GM21717 (cell line): ENCODE data around the gene ENTPD1.
"Not testable (repeated sequence)": the region's sequence is repeated elsewhere in the genome, so short reads cannot be mapped to it uniquely, and the experiment has no call there.

Source experiments
- ATAC-seq: cut with Tn5 transposase; IDR thresholded peaks from one replicate; pipeline ENCODE4 v1.9.1; 2021; ENCODE audit warnings: mild to moderate bottlenecking, moderate library complexity; ENCODE audit not compliant: unreplicated experiment

The ENTPD1 gene

DNA sequence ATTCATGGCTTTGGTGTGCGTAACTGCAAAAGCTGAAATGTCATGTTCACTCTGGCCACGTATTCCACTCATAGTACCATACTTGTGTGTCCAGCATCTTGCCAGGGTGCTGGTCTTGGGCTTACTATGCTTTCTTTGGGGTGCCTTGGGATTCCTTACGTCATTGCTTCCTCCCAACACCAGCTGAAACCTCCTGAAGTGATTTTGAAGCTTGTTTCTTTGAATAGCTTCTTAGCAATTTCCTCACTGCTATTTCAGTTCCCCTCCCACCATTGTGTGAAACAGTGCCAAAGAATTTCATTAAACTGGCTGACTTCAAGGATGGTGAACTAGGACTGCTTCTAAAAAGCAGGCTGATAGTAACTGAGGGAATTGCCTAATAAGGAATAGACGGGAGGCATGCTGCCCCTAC is 36.9 kb downstream of the ENTPD1 start:
- no peak for ATAC-seq

DNA sequence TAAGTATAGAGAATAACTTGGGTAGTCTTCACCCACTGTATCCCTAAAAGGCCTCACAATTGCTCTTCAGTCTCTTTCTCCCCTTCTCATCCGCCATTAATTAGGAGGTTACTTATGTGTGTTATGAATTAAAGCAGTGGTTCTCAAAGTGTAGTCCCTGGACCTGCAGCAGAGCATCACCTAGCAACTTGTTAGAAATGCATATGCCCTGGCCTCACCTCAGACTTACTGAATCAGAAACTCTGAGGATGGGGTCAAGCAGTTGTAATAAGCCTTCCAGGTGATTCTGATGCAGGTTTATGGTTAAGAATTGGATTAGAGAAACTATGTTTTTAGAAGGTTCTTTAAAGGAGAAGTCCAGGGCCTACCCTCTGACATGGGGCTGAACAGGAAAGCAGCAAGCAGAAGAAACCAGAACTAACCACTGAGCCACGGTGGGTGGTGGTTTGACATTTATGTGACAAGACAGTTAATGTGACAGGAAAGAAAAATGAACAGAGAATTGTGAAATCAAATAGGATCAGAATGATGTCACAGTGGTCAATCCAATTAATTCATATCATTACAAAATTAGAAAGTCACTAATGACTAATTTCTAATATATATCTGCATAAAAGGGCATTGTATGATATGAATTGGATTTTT is 37.6 kb downstream of the ENTPD1 start:
- ATAC-seq, result peak; percentile 42

DNA sequence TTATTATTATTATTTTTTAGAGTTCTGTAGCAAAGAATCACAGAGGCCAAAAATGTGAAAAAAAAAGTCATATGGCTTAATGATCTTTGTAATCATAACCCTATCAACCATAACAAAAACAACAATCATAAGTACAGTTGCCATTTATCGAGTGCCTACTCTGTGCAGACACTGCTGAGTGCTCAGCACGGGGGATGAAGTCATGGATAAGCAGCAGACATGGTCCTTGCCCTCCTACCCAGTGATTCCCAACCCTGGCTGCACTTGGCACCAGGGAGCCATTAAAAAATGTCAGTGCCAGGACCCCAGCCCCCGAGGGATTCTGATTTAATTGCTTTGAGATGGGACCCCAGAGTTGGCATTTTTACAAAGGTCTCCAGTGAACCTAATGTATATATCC is 38.2 kb downstream of the ENTPD1 start:
- no peak for ATAC-seq

DNA sequence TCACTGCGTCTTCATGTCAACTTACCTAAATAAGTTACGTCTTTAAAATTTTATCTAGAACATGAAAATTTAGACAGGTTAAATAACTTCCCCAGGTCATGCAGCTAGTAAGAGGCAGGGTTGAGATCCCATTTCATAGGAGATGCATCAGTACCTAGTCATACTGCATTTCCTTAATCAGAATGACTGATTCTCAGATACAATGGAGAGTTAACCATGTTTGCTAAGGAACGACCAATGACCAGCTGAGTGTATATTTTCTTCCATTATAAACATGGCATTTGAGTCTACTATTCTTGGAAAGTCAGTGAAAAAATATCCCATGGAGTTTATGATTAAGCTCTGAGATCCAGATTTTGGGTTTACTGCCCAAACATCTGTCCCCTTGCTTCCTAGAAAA is 39.6 kb downstream of the ENTPD1 start:
- ATAC-seq, result no peak

DNA sequence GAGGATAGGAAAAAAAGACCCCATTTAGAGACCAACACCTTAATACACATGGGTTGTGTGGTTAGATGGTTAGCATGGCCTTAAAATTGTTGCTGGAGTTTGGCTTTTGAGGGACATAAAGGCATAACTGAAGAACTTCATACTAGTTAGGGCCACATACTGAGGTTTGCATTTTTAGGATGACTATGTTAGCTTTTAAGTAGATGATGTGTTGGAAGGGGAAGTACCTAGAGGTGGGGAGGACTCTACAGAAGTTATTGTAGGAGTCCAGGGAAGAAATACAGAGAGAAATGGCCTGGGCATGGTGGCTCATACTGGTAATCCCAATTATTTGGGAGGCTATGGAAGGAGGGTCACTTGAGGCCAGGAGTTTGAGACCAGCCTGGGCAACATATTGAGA is 40.5 kb downstream of the ENTPD1 start:
- ATAC-seq, result no peak

DNA sequence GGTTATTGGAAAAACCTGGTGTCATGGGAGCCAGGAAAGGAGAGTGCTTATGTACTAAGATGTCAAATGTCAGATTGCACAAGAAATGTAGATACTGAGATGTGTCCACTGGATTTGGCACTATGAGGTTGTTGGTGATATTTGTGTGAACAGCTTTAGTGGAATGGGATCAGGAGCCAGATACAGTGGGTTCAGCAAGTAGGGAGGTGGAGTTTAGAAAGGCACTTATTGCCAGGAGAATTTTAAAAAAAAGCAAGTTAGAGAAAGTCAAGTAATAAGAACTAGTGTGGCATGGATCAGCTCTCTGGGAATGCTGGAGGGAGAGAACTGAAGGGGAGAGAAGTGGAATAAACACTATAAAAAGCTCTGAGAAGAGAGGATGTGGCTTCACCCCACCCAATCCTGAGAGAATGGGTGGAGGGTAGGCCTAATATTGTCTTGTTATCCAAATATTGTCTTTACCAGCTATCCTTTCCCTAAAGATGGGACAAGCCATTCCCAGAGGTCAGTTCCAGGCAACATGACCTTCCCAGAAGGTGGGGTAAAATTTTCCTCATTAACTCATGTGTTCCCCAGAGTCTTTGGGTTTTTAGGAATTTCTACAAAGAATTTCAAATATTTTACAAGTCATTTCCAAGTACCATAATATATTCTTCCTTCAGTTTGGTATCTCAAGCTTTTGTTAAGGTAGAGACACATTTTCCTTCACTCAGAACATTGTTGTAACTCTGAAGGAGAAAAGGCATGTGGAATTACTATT is 42.3 kb downstream of the ENTPD1 start:
- ATAC-seq, result no peak

DNA sequence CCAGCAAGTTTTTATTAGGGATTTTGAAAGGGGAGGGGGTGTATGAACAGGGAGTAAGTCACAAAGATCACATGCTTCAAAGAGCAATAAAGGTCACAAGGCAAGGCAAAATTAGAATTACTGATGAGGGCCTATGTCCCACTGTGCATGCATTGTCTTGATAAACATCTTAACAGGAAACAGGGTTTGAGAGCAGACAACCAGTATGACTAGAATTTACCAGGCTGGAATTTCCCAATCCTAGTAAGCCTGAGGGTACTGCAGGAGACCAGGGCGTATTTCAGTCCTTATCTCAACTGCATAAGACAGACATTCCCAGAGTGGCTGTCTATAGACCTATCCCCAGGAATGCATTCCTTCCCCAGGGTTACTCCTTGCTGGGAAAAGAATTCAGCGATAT is 44.3 kb downstream of the ENTPD1 start:
- not testable (repeated sequence) for ATAC-seq

DNA sequence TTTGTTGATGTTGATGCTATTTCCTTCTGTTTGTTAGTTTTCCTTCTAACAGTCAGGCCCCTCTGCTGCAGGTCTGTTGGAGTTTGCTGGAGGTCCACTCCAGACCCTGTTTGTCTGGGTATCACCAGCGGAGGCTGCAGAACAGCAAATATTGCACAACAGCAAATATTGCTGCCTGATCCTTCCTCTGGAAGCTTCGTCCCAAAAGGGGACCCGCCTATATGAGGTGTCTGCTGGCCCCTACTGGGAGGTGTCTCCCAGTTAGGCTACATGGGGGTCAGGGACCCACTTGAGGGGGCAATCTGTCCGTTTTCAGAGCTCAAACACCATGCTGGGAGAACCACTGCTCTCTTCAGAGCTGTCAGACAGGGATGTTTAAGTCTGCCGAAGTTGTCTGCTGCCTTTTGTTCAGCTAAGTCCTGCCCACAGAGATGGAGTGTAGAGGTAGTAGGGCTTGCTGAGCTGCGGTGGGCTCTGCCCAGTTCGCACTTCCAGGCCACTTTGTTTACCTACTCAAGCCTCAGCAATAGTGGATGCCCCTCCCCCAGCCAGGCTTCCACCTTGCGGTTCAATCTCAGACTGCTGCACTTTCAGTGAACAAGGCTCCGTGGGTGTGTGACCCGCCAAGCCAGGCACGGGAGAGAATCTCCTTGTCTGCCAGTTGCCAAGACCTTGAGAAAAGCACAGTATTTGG is 50.9 kb downstream of the ENTPD1 start:
- ATAC-seq, result not testable (repeated sequence)

DNA sequence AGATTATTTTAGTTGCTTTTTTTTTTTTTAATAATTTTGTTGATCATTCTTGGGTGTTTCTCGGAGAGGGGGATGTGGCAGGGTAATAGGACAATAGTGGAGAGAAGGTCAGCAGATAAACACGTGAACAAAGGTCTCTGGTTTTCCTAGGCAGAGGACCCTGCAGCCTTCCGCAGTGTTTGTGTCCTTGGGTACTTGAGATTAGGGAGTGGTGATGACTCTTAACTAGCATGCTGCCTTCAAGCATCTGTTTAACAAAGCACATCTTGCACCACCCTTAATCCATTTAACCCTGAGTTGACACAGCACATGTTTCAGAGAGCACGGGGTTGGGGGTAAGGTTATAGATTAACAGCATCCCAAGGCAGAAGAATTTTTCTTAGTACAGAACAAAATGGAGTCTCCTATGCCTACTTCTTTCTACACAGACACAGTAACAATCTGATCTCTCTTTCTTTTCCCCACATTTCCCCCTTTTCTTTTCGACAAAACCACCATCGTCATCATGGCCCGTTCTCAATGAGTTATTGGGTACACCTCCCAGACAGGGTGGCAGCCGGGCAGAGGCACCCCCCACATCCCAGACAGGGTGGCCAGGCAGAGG is 52.8 kb downstream of the ENTPD1 start:
- not testable (repeated sequence) for ATAC-seq

DNA sequence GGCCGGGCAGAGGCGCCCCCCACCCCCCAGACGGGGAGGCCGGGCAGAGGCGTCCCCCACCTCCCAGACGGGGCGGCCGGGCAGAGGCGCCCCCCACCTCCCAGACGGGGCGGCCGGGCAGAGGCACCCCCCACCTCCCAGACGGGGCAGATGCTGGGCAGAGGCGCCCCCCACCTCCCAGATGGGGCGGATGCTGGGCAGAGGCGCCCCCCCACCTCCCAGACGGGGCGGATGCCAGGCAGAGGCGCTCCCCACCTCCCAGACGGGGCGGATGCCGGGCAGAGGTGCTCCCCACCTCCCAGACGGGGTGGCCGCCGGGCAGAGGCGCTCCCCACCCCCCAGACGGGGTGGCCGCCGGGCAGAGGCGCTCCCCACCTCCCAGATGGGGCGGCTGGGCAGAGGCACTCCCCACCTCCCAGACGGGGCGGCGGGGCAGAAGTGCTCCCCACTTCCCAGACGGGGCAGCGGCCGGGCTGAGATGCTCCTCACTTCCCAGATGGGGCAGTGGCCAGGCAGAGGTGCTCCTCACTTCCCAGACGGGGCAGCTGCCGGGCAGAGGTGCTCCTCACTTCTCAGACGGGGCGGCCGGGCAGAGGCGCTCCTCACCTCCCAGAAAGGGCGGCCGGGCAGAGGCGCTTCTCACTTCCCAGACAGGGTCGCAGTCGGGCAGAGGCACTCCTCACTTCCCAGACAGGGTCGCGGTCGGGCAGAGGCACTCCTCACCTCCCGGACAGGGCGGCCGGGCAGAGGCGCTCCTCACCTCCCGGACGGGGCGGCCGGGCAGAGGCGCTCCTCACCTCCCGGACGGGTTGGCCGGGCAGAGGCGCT is 53.6 kb downstream of the ENTPD1 start:
- no peak for ATAC-seq

DNA sequence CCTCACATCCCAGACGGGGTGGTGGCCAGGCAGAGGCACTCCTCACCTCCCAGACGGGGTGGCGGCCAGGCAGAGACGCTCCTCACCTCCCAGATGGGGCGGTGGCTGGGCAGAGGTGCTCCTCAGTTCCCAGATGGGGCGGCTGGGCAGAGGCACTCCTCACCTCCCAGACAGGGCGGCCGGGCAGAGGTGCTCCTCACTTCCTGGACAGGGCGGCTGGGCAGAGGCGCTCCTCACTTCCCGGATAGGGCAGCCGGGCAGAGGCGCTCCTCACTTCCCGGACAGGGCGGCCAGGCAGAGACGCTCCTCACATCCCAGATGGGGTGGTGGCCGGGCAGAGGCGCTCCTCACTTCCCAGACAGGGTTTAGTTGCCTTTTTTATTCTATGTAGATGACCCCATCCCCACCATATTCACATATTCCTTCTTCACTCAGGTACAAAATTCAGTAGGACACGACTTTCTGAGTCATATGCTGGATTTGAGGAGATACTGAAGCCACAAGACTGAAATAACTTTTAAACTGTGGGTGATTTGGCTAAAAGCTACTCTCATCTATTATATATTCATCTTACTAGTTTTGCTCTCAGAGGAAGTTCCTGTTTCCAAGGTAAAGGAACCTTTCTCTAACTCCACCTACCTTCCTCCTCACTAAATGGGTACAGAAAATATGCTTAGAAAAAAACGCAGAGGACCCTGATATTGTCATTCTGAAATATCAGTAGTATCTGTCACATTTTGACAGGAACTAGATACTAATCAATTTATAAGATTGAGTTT is 54.4 kb downstream of the ENTPD1 start:
- ATAC-seq, result no peak

DNA sequence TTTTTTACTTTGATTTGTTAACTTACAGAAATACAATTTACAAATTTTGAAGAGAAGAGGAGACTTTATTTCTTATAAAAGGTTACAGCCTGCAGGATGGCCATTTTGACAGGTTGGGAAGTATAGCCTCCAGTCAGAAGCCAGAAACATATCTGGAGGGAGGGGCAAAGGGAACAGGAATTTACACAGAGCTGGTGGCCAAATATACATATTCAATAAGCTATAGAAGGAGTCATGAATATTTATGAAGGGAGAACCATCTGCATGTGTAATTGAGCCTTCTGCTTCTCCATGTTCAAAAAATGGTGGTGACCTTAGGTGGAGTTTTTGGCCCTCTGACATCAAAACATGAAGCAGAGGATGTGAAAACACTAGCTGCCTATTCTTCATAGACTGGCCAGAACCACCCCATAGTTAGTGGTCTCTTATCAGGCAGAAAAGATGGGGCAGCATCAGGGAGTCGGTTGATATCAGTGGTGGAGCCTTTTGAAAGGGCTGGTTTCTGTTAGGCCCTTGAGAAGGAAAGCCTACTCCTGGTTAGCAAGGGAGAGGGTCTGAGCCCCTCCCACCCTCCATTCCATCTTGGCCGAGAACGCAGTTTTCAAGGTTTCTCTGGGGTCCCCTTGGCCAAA is 57.2 kb downstream of the ENTPD1 start:
- ATAC-seq, result no peak

DNA sequence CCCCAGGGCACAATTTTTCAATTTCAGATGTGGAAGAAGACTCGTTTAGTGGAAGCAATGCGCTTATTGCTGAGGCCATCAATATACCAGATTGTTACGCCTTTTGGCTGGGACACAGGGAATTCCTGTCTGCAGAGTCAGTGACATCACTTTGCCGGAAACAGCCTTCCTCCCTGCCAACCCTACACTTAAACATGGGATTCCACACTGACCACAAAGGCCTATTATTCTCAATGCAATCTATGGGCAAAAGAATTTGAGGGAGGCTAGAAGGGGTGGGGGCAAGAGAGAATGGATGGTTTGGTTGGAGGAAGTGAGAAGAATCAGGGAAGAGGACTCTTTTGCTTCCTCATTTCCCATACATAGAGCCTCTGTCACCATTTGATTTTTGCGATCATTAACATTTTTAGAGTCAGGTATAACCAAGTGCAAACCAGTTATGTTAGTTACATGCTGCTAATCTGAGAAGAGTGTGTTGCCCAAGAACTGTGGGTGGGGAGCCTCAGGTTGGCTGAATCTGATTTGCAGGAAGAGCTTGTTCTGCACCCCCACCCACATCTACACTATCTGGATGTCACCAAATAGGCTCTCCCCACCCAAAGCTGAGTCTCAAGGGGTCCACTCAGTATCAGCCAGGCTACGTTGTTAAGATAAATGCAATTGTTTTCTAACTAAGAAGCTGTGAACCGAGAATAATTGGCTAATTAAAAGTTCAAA is 58.2 kb downstream of the ENTPD1 start:
- no peak for ATAC-seq

DNA sequence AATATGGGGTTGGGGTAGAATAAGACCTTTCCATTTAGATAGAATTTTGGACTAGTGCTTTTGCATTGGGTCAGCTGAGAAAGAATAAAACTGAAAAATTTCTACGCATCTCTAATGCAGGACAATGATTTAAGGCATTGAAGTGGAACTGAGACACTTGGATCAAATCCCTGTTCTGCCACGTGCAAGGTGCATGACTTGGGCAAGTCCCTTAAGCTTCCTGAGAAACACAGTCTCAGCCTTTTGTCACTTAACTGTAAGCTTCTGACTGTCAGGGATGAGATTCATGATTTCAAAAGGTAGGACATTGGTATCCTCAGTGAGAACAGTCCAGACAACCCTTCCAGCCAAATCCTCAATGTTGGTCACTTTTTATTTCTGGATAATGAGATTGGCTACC is 59.2 kb downstream of the ENTPD1 start:
- no peak for ATAC-seq

DNA sequence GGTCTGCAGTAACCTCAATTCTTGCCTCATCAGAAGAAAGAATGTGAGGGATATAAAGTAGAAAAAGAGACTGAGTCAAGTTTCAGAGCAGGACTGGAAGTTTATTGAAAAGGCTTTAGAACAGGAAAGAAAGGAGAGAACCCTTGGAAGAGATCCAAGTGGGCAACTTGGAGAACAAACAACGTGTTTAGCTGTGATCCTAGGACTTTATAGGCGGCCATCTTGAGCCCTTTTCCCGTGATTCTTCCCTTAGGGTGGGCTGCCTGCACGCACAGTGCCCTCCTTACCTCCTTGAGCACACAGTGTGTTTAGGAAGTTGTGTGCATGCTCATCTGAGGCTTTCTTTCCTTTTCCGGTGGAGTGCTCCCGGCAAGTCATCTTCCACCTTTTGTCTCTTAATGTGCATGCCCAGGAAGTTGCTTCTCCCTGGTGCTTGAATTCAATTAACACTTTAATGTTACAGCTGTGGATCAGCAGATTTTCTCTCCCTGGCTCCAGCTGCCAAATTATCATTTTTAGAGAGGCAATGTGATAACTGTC is 59.8 kb downstream of the ENTPD1 start:
- no peak for ATAC-seq

DNA sequence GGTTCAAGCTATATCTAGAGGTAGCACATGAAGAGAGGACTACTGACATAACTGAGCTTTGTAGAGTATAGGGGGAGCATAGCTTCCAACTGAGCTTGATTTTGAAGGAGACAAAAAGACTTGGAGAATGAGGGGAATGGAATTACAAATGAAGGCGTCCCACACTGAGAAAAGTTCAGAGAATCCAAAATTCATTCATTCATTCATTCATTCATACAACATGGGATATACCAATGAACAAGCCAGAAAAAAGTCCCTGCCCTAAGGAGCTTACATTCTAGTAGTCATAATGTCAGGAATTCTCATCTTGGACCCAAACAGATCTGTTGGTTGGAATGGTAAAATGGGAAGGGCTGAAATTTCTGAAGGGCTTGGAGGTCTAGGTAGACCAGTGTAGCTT is 62.0 kb downstream of the ENTPD1 start:
- ATAC-seq, result no peak

DNA sequence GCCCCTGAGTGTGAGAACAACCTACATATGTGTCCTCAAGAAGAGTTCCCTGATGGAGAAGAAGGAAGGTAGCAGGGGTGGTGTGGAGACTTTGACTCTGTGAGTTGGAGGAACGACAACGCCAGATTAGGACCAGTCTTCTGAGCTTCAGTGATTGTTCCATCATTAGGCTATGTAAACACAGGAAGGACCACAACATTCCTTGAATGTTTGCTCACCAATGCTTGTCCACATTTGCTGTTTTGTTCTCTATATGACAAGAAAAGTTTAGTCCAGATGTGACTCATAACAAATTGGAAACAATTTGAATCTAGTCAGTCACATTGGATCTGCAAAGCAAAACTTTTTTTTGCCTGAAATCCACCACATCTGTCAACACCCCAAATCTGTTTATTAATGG is 62.7 kb downstream of the ENTPD1 start:
- no peak for ATAC-seq

DNA sequence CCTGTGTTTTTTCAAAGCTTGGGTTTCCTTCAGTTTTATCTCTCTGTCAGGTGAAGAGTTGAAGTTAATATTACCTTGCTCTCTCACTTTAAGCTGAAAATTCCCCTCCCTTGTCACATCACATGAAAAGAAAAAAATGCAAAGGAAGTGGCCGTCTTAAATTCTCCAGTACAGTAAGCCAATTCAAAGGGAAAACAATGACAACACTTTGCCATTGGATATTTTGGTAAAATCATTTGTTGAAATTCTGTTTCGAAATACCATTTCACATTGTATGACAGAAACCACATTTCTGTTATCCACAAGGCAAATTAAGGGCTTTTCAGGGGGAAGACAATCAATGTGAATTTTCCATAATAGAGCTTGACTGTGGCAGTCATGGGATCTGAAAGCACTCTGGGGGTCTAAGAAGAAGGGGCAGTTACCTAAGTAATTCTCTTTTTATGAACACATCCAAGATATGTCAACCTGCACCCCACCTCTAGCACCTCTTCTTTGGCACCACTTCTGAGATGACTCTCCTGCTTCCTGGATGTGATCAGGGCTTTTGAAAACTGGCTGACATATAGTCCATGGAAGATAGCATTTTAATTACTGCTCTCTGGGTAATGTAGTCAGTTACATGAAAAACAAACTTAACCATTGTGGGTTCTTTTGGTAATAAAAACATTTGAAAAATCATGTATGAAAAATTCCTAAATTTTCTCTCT is 63.8 kb downstream of the ENTPD1 start:
- ATAC-seq, result no peak
